NCI-H524 (cell line): Measurements from ENCODE around the gene TRIM52.

ENCODE experiments used
- DNase-seq, 2 experiments: peaks; one replicate each; lab custom pipeline; 2025; lab: John Stamatoyannopoulos, UW

The TRIM52 gene

GRCh38 chr5:181233801-181234454 lies 27.0 kb downstream of the TRIM52 start:
- no peak for DNase-seq

- DNase-seq, result no peak
Observed at GRCh38 chr5:181233088-181233800, 27.7 kb downstream of the TRIM52 start.

GRCh38 chr5:181232593-181232992 lies 28.4 kb downstream of the TRIM52 start:
- DNase-seq, result no peak

- DNase-seq, result no peak
Observed at GRCh38 chr5:181231432-181231831, 29.5 kb downstream of the TRIM52 start.

GRCh38 chr5:181230551-181230950 lies 30.4 kb downstream of the TRIM52 start:
- no peak for DNase-seq

- DNase-seq, result no peak
Observed at GRCh38 chr5:181229996-181230395, 30.9 kb downstream of the TRIM52 start.

GRCh38 chr5:181224390-181225229 lies 36.3 kb downstream of the TRIM52 start:
- DNase-seq, result no peak

GRCh38 chr5:181223729-181224389 lies 37.1 kb downstream of the TRIM52 start:
- no peak for DNase-seq

- DNase-seq, result no peak
Observed at GRCh38 chr5:181223058-181223728, 37.8 kb downstream of the TRIM52 start, which contains the start of gene TRIM41. TRIM41 (plus strand) TSS chr5:181223281; CDS start chr5:181224000, 719 bp downstream.

GRCh38 chr5:181222630-181223057 lies 38.3 kb downstream of the TRIM52 start:
- DNase-seq, result no peak

- DNase-seq, result no peak
Observed at GRCh38 chr5:181221792-181222629, 38.9 kb downstream of the TRIM52 start.

GRCh38 chr5:181221105-181221791 lies 39.7 kb downstream of the TRIM52 start:
- DNase-seq, result no peak

GRCh38 chr5:181220178-181220515 lies 40.8 kb downstream of the TRIM52 start:
- no peak for DNase-seq

GRCh38 chr5:181219262-181220177 lies 41.4 kb downstream of the TRIM52 start:
- DNase-seq, result no peak

GRCh38 chr5:181218795-181219124 lies 42.2 kb downstream of the TRIM52 start:
- DNase-seq, result no peak

GRCh38 chr5:181217803-181218062 lies 43.2 kb downstream of the TRIM52 start:
- no peak for DNase-seq

GRCh38 chr5:181217111-181217802 lies 43.7 kb downstream of the TRIM52 start:
- no peak for DNase-seq
